Natural killer cell treated with Interleukin-12 subunit alpha and Interleukin-12 subunit beta and Interleukin-15 and Interleukin-18, amount 100 ng/mL, for 72 hours (primary cell): Measurements from ENCODE around the gene RRP9. TPM values are rescaled to one million over a fixed set of nuclear protein-coding genes. Genes with fewer than 3 reads are reported as not detected.

Source experiments
- ATAC-seq, 2 donors: fragments of 150-1000 bp; cut with Tn5 transposase in 1 of 2; sonication (Bioruptor Pico), chemical (Tn5 transposase) in 1 of 2; 2 replicates each; pipeline ENCODE4 v1.10.0; 2021
- DNase-seq: peaks from one replicate; pipeline ENCODE4 v3.0.0; 2022; ENCODE audit warnings: low spot score
- H3K27ac Mint-ChIP-seq, 2 donors: 1 replicate in 1 of 2; 2 replicates in 1 of 2; pipeline ENCODE4 v1.8.0; 2022; ENCODE audit warnings: mixed read lengths in 2 of 2, mild to moderate bottlenecking in 1 of 2, moderate library complexity in 1 of 2
- H3K27me3 Mint-ChIP-seq, 2 donors: 1 replicate in 1 of 2; 2 replicates in 1 of 2; pipeline ENCODE4 v1.8.0; 2022; ENCODE audit warnings: mixed read lengths in 2 of 2
- H3K36me3 Mint-ChIP-seq: one replicate; pipeline ENCODE4 v1.8.0; 2022; ENCODE audit warnings: mixed read lengths
- H3K4me1 Mint-ChIP-seq, 2 donors: 1 replicate in 1 of 2; 2 replicates in 1 of 2; pipeline ENCODE4 v1.8.0; 2022; ENCODE audit warnings: low read depth in 2 of 2, mixed read lengths in 2 of 2, mild to moderate bottlenecking in 1 of 2
- H3K4me3 Mint-ChIP-seq: one replicate; pipeline ENCODE4 v1.8.0; 2022; ENCODE audit warnings: mixed read lengths
- H3K9me3 Mint-ChIP-seq: 2 replicates; pipeline ENCODE4 v1.8.0; 2022; ENCODE audit warnings: mixed read lengths
- total RNA-seq, 2 donors: library from RNA; stranded (reverse); gene quantifications; one replicate each; pipeline ENCODE4 v1.2.3, GENCODE V29; 2022

RRP9 gene
- total RNA-seq, 2 donors from 2014 or later = 46.4 to 78.1 TPM

DNA sequence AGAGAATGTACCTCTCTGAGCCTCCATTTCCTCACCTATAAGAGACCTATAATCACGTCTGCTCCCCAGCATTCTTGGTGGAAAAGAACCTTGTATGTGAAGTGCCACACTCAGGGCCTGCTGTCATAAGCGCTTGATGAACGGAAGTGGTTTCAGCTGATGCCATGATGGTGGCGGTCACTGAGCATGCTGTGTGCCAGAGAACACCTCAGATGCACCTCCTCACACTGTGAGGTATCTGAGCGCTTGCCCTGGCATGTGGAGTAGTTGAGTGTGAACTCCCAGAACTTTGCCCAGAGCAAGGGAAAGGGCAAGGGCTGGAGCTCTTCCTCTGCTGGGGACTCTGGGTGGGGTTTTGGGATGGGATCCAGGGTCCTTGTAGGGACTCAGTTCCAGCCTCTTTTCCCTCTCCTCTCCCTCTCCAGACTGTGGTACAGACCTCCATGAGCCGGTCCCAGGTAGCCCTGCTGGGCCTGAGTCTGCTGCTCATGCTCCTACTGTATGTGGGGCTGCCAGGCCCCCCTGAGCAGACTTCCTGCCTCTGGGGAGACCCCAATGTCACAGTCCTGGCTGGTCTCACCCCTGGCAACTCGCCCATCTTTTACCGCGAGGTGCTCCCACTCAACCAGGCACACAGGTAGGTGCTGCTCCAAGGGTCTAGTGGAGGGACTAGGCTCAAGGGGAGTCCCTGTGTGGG lies 35.9 kb upstream of the RRP9 start:
- Mint-ChIP-seq H3K4me1 (peaks cover 39 to 40% of the 10 kb centered on the region in 2 donors), H3K4me3 (peak overlapping the region; percentile 18), H3K27ac (peak overlapping the region; percentile 2 to 16), H3K27me3 (no peaks in the 10 kb centered on the region), H3K36me3 (no peaks in the 10 kb centered on the region), H3K9me3 (no peaks in the 10 kb centered on the region)
- DNase-seq (no peak), ATAC-seq (no peak)

DNA sequence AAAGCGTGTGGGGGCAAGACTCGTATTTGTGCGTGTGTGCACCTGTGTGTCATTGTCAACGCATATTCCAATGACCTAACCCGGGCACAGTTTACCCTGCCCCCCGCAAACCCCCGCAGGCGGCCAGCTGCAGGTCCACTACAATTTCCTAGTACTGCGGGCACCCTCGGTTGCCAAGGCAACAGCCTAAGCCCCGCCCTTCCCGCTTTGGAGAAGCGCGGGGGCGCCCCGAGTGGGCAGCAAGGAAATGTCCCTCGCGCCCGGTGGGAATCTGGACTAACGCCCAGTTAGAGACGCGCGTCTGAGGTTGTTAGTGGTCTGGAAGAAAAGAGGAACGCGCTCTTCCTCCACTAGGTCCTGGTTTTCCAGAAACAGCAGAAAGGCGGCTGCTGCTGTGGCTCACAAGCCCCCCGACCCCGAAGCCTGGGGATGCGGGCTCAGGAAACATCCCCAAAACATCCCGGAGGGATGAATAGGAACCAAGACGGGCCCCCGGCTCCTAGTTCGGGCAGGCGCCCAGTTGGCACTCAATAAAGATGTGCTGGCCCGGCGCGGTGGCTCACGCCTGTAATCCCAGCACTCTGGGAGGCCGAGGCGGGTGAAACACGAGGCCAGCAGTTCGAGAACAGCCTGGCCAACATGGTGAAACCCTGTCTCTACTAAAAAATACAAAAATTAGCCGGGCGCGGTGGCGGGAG lies 34.3 kb upstream of the RRP9 start:
- no peaks in the 10 kb centered on the region for H3K9me3 Mint-ChIP-seq
- H3K4me3 Mint-ChIP-seq = peak overlapping the region; percentile 96
- H3K36me3 Mint-ChIP-seq = no peaks in the 10 kb centered on the region
- H3K27ac Mint-ChIP-seq = peak overlapping the region; percentile 26 to 64
- no peak for ATAC-seq
- H3K27me3 Mint-ChIP-seq = no peaks in the 10 kb centered on the region
- peaks cover 29 to 30% of the 10 kb centered on the region in 2 donors for H3K4me1 Mint-ChIP-seq
- DNase-seq = no peak

DNA sequence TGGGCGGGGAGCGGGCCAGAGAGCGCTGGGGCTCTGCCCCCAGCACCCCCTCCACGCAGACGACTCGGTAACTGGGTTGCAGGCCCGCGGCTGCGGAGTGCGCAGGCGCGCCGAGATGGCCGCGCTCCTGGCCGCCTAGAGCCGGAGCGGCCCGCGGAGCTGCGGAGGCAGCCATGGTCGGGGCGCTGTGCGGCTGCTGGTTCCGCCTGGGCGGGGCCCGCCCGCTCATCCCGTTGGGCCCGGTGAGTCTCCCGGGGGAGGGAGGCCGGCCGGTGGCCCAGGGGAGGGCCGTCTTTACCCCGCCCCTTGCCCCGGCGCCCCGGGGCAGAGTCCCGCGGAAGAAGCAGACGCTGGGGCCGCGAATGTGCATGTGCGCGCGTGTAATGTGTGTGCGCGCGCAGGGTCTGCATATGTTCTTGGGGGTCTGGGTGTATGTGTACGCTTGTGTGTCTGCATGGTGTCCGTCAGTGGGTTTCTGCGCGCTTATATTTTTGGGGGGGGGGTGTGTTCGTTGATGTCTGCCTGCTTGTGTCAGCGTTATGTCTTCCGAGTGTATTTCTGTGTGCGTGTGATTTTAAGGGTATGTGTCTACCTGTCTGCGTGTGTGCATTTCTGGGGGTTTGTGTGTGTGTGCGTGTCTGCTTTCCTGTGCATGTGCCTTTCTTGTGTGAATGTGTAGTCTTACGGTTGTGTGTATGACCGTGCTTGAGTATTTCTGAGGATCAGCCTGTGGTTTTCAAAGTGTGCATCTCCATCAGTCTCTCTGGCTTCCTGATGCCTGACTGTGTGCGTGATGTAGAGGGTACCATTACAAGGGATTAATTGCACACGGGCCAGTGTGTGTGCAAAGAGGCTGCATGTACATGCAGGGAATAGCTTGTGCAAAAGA lies 33.5 kb upstream of the RRP9 start, which contains the start of gene ABHD14A:
ABHD14A (plus strand) TSS at position 102 of the 889 bp plus-strand sequence; CDS start at position 174, 72 bp downstream.
- Mint-ChIP-seq H3K27me3 (no peaks in the 10 kb centered on the region), H3K9me3 (no peaks in the 10 kb centered on the region), H3K36me3 (no peaks in the 10 kb centered on the region), H3K4me1 (peaks cover 27 to 28% of the 10 kb centered on the region in 2 donors), H3K27ac (peak within 1 kb of the TSS; percentile 64 to 93), H3K4me3 (peak within 1 kb of the TSS; percentile 96)
- DNase-seq (peak; percentile 85), ATAC-seq (peak; percentile 85 to 89)

DNA sequence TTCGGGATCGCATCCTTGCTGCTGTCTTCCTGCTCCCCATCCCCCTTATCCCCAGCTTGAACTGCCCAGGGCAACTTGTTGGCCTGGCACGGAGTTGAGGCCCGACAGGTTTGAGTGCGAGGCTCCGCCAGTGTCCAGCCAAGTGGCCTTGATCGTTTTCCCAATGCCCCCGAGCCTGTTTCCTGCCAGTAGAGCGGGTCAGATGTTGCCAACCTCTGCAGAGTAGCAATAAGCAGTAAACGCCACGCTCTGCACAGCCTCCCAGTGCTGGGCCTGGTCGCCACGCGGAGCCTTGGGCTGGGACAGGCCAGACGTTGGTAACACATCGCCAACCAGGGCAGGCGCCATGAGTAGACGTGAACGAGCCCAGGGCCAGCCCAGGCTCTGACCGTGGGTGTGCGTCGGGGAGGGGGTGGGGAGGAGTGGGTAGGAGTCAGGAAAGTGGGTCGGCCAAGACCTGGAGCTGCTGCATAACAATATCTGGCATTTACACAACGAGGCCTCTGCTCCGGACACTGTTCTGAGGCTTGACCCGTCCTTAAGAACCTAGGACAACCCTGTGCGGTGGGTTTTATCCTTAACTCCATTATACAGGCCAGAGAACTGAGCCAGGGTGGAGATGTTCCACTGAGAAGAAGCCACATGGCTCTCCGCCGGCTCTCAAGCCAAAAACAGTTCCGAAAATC lies 32.7 kb upstream of the RRP9 start:
- H3K4me1 Mint-ChIP-seq = peaks cover 27 to 28% of the 10 kb centered on the region in 2 donors
- H3K4me3 Mint-ChIP-seq = peak overlapping the region; percentile 96
- H3K36me3 Mint-ChIP-seq = no peaks in the 10 kb centered on the region
- peak overlapping the region; percentile 64 to 93 for H3K27ac Mint-ChIP-seq
- ATAC-seq = peak; percentile 30 to 34
- DNase-seq = no peak
- H3K27me3 Mint-ChIP-seq = no peaks in the 10 kb centered on the region
- no peaks in the 10 kb centered on the region for H3K9me3 Mint-ChIP-seq

DNA sequence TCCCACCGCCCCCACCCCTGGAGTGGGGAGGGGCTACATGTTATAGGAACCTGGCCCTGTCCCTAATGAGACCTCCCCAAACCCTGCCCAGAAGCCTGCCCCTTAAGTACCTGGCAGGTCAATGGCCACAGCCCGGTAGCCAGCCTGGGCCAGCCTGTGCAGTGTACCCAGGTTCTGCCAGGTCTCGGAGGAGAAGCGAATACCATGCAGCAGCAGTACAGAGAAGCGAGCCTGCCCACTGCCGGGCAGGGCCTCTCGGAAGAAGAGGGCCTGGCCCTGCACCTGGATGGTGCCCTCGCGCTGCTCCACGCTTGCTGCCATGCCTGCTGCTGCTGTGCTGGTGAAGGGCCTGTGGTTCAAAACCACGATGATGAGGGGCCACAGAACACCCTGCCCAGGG lies 29.6 kb upstream of the RRP9 start:
- ATAC-seq (no peak), DNase-seq (no peak)
- no peaks in the 10 kb centered on the region for H3K9me3 Mint-ChIP-seq
- no peak overlapping the region for H3K27ac Mint-ChIP-seq
- peaks cover 19 to 24% of the 10 kb centered on the region in 2 donors for H3K4me1 Mint-ChIP-seq
- H3K36me3 Mint-ChIP-seq = no peaks in the 10 kb centered on the region
- no peaks in the 10 kb centered on the region for H3K27me3 Mint-ChIP-seq
- H3K4me3 Mint-ChIP-seq = no peak overlapping the region

DNA sequence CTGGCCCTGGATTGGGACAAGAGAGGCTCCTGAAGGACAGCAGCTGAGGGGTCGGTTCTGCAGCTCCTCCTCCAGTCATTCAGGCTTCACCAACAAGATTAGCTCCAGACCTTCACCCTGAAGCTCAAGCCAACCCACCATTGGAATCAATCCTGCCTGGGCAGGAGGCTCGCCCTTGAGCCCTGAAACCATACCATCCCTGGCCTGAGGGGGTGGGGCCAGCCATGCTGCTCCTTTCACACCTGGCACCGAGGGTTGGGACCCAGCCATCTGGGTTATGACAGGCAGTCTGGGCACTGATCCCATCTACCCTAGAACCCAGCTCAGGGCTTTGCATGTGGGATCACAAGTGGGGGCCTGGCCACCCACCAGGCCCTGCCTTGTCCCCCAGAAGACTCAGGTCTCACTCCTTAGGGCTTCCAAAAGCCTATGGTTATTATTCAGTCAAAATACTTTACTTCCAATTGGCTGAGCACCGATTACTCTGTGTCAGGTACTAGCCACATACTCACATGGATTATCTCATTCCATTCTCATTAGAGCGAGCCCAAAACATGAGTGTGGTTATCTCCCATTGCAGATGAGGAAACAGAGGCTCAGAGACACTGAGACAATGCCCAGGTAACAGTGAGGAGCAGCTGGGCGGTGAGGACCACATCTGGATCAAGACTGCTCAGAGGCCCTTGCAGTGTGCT lies 29.0 kb upstream of the RRP9 start:
- ATAC-seq (no peak), DNase-seq (no peak)
- no peaks in the 10 kb centered on the region for H3K36me3 Mint-ChIP-seq
- no peaks in the 10 kb centered on the region for H3K9me3 Mint-ChIP-seq
- no peak overlapping the region for H3K27ac Mint-ChIP-seq
- peaks cover 20 to 24% of the 10 kb centered on the region in 2 donors for H3K4me1 Mint-ChIP-seq
- H3K4me3 Mint-ChIP-seq = no peak overlapping the region
- H3K27me3 Mint-ChIP-seq = no peaks in the 10 kb centered on the region

DNA sequence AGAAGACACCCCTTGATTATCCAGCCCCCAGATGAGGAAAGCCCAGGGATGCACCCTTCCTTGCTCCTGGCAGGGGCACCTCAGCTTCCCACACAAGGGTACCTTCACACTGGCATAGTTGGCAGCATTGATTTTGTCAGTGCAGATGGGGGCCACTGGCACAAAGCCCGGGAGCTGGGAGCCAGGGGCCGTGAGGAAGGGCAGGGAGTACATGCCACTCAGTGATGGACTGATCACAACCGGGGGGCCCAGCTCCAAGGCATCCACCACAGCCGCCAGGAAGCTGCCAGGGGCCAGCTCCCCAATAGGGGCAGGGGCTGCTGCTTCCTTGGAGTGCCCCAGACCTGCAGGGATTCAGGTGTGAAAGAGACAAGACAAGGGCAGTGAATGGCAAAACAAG lies 28.1 kb upstream of the RRP9 start:
- Mint-ChIP-seq H3K27me3 (peaks cover 0 to 5% of the 10 kb centered on the region in 2 donors), H3K27ac (no peak overlapping the region), H3K9me3 (no peaks in the 10 kb centered on the region), H3K36me3 (no peaks in the 10 kb centered on the region), H3K4me3 (no peak overlapping the region), H3K4me1 (peaks cover 17 to 21% of the 10 kb centered on the region in 2 donors)
- DNase-seq = no peak
- ATAC-seq = no peak

DNA sequence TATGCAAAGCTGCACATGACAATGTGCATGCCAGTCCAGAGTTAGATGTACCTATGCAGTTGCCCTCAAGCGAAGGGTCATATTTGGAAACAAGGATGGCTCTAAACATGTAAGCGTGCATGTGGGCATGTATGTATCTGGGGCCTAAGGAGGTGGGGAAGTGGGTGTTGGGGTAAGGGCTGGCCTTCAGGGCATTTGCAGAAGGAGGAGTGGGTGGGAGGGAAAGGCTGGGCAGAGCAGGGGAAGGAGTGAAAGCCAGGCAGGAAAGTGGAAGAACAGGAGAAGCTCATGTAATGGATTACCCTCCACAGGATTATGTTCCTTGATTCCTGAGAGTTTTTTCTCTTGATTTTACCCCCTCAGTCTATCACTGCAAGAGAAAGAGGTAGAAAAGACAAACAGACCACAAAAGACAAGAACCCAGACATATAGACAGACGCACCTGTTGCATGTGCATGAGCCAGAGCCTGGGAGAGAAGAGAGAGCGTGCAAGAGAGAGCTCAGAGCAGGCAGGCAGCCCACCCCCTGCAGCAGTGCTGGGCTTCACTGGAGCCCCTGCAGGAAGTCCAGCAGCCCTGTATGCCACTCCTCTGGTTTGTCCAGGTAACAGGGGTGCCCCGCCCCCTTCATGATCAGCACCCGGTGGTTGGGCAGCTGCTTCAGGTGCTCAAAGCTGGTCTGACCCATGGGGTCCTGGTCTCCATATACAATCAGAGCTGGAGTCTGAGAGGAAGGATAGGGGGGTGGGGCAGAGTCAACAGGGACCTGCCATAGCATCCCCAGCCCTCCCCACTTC lies 27.4 kb upstream of the RRP9 start:
- no peak overlapping the region for H3K27ac Mint-ChIP-seq
- H3K9me3 Mint-ChIP-seq = no peaks in the 10 kb centered on the region
- H3K4me1 Mint-ChIP-seq = peaks cover 14 to 18% of the 10 kb centered on the region in 2 donors
- H3K27me3 Mint-ChIP-seq = peaks cover 0 to 8% of the 10 kb centered on the region in 2 donors
- DNase-seq = no peak
- no peak overlapping the region for H3K4me3 Mint-ChIP-seq
- H3K36me3 Mint-ChIP-seq = no peaks in the 10 kb centered on the region
- ATAC-seq = no peak

DNA sequence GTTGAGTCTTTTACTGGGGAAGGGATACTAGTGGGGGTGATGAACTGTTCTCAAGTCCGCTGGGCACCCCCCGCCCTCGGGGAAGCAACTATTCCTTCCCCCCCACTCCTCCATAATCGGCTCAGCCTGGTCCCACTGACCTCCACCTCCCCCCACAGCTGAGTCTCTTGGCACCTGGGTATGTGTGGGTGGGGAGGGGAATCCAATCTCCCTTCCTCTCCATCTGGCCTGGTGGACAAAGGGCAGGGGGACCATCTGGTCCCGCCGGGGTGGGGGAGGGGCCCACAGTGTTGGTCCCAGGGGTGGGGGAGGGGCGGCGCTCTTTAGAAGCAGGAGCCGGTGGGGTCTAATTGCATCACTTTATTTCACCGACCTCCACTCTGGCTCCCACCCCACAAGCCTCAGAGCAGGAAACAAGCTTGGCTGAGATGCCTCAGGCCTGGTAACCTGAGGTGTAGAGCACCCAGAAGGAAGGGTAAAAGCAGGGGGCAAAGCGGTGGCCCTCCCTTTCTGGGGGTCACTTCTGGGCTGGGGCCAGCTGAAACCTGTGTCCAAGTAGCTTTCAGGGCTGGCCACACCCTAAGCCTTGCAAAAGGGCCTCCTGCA lies 26.6 kb upstream of the RRP9 start:
- no peak overlapping the region for H3K27ac Mint-ChIP-seq

DNA sequence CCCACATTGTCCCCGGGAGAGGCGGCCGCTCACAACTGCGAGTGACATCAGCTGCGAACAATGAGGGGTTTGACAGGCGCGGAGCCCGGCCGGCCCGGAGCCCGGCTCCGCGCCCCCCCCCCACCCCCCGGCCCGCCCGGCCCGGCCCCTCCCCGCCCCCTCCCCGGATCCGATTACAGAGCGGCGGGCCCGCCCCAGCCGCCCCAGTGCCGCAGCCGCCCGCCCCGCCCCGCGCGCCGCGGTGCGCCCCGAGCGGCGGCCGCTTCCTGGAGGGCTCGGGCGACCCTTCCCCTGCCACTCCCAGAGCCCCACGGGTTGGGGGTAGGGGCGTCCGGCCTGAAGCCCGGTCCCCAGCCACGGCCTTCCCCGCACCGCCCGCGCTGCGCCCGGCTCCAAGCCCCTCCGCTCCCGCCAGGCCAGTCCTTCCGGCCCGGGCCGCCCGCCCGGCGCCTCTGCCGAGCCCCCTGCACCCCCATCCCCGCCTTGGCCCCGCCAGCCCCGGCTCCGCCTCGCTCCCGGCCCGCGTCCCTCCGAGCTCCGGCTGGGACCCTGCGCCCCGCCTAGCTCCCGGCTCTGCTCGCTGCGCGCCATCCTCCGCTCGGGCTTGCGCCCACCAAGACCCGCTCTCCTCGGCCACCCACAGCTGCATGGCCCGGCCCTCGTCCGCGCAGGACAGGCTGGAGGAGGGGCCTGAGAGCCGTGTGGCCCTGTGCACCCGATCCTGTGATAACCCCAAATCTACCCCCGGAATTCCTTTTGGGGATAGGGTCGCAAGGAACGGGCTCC lies 25.9 kb upstream of the RRP9 start, which contains the start of gene PCBP4:
PCBP4 (minus strand) TSS at position 71 of the 786 bp plus-strand sequence. CDS start 6,214 bp downstream, outside the sequence.
- DNase-seq = no peak
- Mint-ChIP-seq H3K9me3 (no peaks in the 10 kb centered on the region), H3K4me1 (peaks cover 8 to 11% of the 10 kb centered on the region in 2 donors), H3K27me3 (peaks cover 0 to 8% of the 10 kb centered on the region in 2 donors), H3K27ac (peak within 1 kb of the TSS; percentile 47 to 50), H3K36me3 (no peaks in the 10 kb centered on the region), H3K4me3 (peak within 1 kb of the TSS; percentile 79)
- ATAC-seq = peak; percentile 68 to 81

More for the DNA sequence above, 26.6 kb upstream of the RRP9 start:
- Mint-ChIP-seq H3K36me3 (no peaks in the 10 kb centered on the region), H3K4me1 (peaks cover 8 to 11% of the 10 kb centered on the region in 2 donors), H3K9me3 (no peaks in the 10 kb centered on the region), H3K4me3 (peak overlapping the region; percentile 76), H3K27me3 (peaks cover 0 to 8% of the 10 kb centered on the region in 2 donors)
- no peak for ATAC-seq
- no peak for DNase-seq

DNA sequence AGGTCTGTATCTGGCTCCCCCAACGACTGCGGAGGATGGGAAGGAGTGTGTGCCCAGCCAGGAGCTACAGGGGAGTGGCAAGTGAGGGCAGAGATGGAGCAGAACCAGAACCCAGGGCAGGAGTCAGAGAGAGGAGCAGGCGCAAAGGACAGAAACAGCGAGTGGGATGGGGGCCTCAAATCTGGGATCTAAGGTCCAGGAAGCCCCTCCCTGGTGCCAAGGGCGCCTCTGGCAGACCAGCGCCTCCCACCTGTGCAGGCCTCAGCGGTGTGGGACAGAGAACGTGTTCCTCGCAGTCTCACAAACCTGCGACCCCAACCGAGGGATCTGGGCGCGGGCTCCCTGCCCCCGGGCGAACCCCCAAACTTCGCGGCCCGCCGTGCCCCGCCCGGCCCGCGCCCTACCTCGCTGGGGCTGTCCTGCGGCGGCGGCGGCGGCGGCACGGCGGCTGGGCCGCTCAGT lies 25.2 kb upstream of the RRP9 start:
- H3K36me3 Mint-ChIP-seq = no peaks in the 10 kb centered on the region
- no peak for DNase-seq
- H3K27me3 Mint-ChIP-seq = peaks cover 0 to 8% of the 10 kb centered on the region in 2 donors
- no peaks in the 10 kb centered on the region for H3K9me3 Mint-ChIP-seq
- H3K4me3 Mint-ChIP-seq = peak overlapping the region; percentile 79
- H3K4me1 Mint-ChIP-seq = peaks cover 8 to 11% of the 10 kb centered on the region in 2 donors
- H3K27ac Mint-ChIP-seq = peak overlapping the region; percentile 47 to 50
- peak in 1 of 2 donors; percentile 75 for ATAC-seq
